ENCODE measurements around the gene ADD1.

The ADD1 gene

DNA sequence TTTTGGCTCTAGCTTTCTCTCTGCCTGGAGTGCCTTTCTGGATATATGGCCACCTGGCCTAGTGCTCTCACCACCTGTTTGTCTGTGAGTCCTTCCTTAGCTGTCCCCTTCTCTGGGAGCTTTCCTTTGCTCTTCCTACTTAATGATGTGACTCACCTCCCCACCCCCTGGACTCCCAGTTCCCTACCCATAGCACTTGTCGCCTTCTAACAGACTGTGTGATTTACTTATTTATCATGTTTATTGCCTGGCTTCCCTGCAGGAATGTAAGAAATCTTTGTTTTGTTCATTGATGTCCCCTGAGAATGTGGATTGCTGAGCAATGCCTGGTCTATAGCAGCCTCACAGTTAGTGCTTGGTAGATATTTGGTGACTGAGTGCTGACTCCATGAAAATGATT, 18.9 kb downstream of the ADD1 start:
- no peak for DNase-seq

GRCh38 chr4:2863649-2864048, 20.0 kb downstream of the ADD1 start:
- DNase-seq: no peak

- DNase-seq: no peak
These were observed 21.6 kb downstream of the ADD1 start for GRCh38 chr4:2865196-2865780.

DNA sequence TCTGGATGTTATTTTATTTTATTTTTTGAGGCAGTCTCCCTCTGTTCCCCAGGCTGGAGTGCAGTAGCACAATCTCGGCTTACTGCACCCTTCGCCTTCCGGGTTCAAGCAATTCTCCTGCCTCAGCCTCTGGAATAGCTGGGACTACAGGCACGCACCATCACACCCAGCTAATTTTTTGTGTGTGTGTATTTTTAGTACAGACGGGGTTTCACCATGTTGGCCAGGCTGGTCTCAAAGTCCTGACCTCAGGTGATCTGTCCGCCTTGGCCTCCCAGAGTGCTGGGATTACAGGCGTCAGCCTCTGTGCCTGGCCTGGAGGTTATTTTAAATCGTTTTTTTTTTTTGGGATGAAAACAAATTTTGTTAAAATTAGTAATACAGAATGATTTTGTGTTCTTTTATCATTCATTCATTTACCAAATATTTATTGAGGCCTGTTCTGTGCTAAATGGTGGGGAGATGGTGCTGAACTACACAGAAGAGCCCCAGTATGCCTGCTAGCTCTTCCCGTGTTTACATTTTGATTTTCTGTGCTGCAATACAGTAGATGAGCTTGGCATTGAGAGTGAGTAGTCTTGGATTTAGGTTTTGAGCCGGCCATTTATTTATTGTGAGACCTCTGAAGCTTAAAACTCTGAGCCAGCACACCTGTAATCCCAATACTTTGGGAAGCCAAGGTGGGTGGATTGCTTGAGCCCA, 22.7 kb downstream of the ADD1 start:
- DNase-seq: no peak

DNA sequence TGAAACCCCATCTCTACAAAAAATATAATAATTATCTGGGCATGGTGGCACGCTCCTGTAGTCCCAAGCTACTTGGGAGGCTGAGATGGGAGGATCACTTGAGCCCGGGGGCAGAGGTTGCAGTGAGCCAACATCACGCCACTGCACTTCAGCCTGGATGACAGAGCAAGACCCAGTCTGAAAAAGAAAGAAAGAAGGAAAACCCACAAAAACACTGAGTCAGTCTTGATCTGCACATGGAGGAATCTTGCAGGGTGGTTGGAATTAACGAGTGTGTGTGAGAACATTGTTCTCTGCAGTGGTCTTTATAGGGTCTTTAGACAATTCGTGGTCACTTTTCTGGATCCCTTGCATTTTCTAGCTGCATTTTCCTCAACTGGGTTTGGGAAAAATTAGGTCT, 23.2 kb downstream of the ADD1 start:
- DNase-seq: no peak

DNA sequence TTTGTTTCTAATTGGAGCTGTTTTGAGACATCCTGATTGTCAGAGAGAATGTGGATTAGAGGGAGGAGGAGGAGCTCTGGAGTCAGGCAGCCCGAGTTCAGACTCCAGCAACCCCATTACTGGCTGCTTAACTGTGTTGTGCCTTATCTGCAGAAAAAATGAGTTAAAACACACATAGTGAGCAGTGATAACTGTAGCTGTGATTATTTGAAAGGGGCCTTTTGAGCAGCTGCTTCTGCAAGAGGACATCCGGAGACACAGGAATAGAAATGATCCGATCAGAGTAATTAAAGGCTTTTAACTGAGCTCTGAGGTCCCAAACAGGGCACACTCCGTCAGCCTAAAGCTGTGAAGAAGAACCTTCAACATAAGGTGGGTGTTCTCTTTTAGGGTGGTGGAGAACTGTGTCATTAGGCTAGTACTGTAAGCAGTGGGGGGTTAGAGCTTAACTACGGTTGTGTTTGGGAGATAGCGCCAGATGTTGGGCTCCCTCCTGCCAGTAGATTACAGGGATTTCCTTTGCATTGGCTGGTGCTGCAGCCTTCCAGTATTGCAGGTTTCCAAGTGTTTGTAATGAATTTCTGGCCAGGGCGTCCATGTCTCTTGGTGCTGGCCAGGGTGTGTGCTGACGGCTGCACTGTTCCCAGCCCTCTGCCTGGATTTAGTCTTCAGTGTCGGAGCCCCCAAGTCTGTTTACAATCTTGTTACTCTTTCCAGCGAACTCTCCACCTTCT, 24.3 kb downstream of the ADD1 start:
- peak in 2 of 3 experiments; percentile 8 to 28 for DNase-seq

GRCh38 chr4:2868877-2869487, 25.3 kb downstream of the ADD1 start:
- peak in 1 of 3 experiments; percentile 21 for DNase-seq

DNA sequence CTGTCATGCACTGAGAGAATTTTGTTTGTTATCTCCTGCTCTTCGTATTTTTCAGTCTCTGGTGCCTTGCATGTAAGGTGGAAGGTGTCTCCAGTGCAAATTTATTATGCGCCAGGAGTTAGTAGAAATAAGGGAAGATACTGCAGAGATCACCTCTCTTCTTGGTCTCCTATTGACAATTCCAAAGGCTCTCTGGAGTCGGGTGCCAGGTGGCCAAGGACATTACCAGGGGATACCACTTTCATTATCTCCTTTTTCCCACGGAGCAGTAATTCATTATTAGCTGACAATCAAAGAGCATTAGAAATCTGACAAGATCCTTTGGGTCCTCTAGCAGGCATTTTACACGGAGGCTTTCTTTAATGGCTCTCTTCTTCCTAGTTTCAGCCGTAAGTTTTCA, 26.0 kb downstream of the ADD1 start:
- no peak for DNase-seq

GRCh38 chr4:2870082-2870481, 26.4 kb downstream of the ADD1 start:
- no peak for DNase-seq

DNA sequence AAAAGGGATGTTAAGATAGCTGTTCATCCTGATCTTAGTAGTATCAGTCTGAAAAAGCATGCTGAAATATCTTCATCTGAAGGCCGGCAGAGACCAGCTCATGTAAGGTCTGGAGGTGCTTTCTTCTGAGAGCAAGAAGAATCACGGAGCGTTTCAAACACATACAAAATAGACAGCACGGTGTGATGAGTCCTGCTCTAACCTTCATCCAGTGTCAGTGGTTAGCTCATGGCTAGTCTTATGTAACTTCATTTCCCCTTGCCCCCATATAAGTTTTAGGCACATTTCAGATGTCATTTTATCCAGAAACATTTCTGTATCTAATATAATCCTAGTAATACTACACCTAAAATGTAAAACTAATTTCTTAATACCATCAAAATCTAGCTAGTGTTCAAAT, 27.8 kb downstream of the ADD1 start:
- DNase-seq: no peak

- DNase-seq: peak in 1 of 3 experiments; percentile 26
These were observed 28.3 kb downstream of the ADD1 start for GRCh38 chr4:2871911-2872310.

DNA sequence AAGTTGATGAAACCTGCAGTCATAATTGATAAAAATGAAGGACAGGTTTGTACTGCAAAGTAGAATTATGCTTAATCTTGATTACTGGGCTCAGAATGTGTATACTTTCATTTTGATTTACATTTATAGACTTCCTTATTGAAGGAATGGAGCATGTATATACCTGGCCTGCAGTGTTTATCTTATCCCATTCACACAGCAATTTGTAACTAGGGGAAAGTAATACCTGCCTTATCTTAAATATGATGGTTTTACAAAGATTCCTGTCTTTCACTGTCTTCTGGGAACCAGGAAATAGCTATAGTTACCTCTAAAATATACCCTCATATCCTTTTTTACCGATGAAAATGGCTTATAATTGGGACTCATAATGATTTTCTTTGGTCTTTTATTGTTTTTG, 29.7 kb downstream of the ADD1 start:
- DNase-seq: no peak

- no peak for DNase-seq
These were observed 31.2 kb downstream of the ADD1 start for GRCh38 chr4:2874861-2875260.

DNA sequence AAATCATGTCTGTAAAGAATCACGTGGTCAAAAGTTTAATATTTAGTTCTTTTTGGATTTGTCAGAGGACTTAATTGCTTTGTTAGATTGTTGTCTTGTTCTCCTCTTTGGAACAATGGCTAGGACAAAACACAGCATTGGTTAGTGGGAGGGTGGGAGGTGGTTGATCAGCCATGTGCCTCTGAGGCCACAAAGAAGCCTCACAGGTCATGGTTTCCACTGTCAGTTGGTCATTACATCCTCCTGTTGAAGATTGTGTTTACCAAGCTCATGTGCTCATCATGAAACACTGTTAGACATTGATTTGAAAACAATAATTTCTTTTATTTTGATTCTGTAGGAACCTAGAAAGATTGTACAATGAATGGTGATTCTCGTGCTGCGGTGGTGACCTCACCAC, 31.9 kb downstream of the ADD1 start:
- DNase-seq: no peak

- DNase-seq: no peak
These were observed 34.7 kb downstream of the ADD1 start for GRCh38 chr4:2878346-2878745.

- DNase-seq: no peak
These were observed 35.4 kb downstream of the ADD1 start for GRCh38 chr4:2879026-2879425.

DNA sequence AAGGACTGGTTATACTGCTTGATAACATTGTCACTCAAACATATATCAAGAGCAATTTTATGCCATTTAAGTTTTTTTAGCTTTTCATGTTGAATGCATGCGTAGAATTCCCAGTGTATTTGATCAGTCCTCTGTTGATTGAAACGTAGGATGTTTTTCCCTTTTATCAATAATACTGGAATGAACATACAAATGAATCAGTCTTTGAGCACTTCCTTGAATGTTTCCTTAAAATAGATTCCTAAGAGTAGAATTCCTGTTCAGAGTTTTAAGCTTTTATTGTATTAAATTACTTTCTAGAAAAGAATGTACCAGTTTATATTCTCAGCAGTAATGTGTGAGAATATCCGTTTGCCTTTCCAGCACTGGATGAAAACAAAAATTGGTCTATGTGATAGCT, 37.8 kb downstream of the ADD1 start:
- DNase-seq: no peak

DNA sequence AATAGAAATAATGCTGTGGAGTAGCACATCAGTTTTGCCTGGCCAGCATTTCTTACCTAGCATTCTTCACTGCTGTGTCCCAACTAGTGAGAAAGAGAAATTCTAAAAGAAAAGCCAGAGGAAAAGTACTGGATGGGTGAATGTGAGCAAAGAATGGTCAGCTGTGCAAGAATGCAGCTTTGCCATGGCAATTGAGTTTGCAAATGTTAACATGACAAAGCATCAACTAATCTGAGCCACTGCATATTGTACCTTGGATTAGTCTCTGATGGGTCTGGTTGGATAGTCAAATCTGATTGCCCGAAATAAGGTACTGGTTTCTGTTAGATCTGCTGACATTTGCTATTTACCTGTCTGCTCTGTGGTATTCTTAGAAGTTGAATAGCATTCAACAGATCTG, 38.7 kb downstream of the ADD1 start:
- no peak for DNase-seq

GRCh38 chr4:2886161-2886560, 42.5 kb downstream of the ADD1 start:
- DNase-seq: no peak

DNA sequence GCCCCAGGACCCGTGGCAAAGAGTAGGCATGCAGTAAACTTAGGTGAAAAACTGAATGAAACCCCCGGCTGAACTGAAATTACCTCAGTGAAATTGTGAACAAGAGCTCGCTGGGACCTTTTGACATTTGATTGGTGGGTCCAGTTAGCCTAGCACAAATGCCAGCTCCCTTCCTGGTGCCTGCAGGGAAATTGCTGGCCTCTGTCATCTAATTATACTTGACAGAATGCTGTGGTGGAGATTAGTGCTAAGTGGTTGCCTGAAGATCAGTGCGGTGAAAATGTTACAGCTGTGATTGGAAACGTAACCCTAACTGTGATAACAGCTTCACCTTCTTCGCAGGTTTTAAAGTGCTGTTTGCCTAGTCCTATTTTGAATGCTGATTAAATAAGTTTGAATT, 43.0 kb downstream of the ADD1 start:
- peak in 2 of 3 experiments; percentile 9 to 66 for DNase-seq

DNA sequence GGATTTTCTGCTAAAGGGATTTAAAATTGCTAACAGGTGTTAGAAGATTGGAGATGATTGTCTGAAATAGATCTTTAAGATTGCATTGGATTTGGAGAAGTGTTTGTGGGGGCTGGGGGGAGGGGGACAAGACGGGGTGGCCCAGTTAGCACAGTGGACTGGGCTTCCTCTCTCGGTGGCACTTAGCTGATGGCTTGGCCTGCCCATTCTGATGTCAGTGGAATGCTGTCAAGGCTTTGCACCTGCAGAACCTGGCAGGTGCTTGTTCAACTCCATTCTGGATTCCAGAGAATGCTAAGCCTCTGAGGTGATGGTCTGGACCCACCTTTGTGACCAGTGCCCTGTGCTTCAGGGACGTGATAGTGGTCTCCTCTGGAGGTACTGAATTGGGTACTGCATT, 43.7 kb downstream of the ADD1 start:
- no peak for DNase-seq

DNA sequence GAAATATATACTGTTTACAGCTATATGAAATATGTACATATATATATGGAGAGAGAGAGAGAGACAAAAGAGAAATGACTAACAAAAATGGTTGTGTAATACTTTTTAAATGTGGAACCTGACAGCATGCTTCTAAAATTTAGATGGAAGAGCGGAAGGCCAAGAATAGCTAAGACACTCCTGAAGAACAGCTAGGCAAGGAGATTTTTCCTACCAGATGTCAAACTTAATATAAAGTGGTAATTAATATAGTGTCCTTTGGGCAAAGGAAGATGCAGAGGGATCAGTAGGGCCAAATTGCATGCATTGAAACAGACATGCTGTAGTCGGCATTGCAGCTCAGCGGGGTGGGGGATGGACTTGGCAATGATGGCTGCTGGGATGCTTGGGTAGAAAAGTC, 45.2 kb downstream of the ADD1 start:
- no peak for DNase-seq

DNA sequence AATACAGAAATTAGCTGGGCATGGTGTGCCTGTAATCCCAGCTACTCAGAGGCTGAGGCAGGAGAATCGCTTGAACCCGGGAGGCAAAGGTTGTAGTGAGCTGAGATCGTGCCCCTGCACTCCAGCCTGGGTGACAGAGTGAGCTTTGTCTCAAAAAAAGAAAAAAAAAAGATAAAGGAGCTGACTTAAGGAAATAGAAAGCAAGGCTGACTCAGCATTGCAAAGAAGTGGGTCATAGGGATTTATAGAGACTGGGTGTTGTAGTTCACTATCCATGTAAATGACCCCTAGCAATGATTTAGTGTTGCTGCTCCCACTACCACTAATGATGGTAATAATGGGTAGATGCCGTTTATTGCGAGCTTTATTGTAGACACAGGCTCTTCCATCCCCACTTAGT, 47.6 kb downstream of the ADD1 start:
- no peak for DNase-seq

- DNase-seq: no peak
These were observed 50.1 kb downstream of the ADD1 start for GRCh38 chr4:2893772-2894171.
